Stimulated activated CD4-positive, alpha-beta T cell treated with anti-CD3 and anti-CD28 coated beads, Interleukin-15, amount 100 ng/mL, for 24 hours (primary cell): ENCODE results near the gene TXK.
"Not testable (repeated sequence)": the region's sequence is repeated elsewhere in the genome, so short reads cannot be mapped to it uniquely, and the experiment has no call there.

ENCODE experiments used
- DNase-seq: peaks from one replicate; pipeline ENCODE4 v3.0.0-alpha.2; 2020

TXK gene

DNA sequence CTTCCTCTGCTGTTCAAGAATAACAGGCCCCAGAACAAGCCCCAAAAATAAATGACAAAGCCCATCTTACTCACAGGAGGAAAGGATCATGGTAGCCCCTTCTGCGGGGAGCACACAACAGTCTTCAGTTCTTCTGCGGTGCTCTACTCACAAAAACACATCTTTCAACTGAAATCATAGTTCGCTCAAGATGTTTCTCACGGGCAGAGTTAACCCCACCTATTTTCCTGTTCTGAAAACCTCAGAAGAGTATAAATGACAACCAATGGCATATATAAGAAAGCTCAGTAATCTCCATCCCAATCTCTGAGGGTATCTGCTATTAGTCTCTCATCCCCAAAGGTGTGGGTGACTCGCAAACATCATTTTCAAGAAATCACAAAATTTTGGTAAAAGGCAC is at the start of gene TXK:
TXK (minus strand) TSS at position 170 of the 400 bp plus-strand sequence; CDS start at position 90, 80 bp downstream.
- DNase-seq, result no peak

DNA sequence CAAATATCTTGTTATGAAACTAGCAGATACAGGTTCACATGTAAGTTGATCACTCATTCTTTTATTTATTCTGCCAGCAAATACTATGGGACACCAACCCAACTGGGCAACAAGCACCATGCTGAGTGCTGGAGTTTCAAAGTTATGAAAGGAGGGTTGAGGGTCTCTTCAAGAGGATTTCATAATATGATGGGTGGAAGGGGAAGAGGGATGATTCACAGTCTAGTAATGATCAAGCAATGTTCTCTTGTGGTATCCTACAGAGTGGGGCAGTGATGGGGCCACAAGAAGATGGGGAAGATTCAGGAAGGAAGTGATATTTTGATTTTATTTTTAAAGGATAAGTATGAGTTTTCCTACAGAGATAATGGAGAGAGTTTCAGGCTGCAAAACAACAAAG is 46.2 kb upstream of the TXK start:
- DNase-seq, result no peak

DNA sequence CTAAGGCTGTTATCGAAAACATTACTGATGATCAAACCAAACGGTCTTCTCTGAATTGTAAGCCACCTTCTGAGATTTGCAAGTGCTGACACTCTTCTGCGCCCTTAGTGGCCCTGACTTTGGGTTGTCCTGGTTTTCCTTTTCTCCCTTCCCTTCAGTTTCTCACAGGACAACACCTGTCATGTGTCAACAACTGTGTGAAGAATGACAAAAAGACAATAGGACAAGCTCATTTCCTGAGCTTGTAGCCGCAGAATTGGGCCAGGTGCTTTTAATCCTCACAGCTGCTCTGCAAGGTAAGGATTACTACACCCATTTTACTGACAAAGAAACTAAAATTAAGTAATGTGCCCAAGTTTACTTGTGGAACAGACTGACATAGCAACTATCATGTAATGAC is 44.9 kb upstream of the TXK start:
- DNase-seq, result no peak

DNA sequence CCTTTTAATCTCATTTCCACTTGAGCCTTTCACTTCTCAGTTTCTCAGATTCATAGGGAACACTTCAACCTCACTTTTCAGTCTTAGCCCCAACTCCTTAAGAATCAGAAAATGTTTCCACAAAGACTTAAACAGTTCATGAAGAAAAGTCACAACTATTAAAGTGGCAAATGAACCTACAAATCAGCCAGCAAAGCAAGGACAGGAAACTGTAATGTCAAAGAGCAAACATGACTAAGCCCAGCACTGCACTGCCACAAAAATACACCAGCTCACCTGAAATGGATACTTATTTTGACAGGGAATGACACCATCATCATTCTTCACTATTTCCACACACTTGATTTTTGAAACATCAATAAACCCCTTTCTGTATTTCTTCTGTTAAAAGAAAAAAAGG is 41.8 kb upstream of the TXK start:
- DNase-seq, result no peak

DNA sequence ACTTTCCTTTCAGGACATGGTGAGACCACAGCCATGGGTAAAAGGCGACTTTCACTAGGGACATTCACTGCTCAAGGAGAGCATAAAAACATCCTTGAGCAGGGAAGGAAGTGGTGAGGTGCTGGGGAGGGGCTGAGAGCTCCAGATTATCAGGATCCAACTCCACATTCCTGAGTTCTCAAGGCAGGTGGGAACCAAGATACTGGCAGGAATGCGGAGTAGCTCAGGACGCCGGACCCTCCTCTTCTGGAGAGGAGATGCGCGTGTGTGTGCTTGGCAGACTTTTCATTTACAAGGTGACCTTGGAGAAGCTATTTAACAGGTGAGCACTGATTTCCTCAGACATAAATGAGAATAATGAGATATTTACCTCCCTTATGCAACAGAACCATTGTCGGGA is 41.3 kb upstream of the TXK start:
- DNase-seq, result no peak

DNA sequence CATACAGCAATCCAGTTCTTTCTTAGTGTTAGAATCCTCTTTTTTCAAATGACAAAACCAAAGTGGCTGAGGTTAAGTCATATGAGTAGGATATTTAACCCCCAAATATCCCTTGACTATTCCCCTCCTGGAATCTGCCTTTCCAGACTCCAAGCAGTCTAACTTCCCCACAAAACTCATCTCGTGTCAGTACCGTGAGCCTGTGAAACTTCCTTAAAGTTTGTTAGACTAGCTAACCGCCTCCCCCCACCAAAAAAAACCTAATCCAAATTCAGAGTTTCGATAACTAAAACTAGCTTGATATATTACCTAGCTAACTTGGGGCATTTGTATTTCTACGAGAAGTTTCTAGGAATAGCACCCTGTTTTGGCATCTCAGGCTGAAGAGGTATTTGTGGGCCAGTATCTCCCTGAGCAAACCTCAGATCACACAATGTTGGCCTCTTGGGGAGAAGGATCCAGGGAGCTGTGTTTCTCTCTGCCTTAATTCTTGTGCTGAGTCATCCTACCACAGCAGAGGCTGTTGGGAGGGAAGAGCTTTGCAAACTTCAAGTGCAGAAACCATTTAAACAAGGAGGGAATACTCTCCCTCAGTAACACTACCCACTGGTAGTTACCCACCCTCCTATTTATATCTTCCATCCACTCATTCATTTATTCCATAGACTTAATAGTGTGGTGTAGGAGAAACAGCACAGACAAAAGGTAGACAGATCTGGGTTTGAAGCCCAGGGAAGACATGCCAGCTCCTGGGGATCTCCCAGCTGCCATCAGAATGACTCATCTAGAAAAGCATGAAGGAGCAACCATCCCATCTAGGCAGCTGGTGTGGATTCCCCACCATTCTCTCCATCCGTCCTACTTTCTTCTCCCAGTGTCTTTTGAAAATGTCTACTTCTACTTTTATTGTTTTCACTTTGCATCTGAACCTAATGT is 39.3 kb upstream of the TXK start:
- no peak for DNase-seq

DNA sequence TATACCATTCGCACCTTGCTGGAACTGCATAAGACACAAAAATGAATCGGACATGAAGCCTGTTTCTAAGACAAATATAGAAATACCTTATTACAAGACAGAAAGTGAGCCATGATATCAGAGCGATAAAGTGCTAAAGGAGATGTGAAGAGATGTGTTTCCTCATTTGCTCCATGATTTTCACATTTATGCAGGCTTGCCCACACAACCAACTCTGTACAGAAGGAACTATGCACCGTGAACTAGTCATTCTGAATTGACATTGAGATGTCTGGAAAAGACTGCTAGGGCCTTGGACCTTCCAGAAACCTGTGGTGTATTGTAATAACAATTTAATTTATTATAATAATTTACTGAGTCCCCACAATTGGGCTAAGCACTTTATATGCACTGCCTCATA is 38.6 kb upstream of the TXK start:
- no peak for DNase-seq

DNA sequence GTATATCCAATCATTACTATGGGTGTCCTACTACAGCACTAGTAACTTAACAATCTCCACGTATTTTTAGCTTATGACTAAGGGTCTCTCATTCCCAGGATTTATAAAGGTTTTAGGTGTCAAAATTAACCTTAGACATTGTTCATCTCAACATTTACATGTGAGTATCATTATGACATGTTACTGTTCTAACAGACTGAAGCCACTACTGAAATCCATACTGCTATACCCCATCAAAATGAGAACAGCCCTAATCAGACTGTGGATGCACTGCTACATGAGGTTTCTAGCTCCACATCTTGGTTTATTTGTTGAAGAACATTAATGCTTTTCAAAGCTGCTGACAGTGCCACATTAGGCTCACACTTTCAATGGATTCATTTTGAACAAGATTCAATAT is 35.6 kb upstream of the TXK start:
- no peak for DNase-seq

DNA sequence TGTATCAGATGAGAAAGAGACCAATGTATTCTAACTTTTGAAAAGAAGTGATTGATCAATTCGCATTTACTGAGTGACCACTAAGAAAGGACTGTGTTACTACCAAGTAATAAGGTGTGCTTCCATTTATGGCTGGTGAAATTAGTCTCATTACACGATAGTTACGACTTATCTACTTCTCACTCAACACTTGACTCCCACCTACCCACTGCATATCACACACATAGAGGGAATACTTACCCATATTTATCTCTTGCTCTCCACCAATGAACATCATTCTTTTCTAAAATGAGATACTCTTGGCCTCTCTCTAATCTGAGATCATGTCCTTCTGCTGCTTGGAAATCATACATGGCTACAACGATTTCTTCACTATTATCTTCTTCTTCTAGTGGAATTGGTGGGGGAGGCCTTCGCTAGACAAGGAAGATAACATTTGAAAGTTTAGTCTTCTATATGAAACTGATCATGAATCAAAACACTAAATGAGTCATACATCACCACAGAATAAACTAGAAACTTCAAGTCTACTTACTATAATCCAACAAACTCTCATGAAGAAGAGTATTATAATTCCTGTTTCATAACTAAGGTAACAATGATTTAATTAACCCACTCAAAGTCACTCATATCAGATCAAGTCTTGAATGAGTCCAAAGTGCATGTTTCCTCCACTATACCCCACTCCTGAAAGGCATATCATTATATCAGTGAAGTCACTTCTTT is 33.7 kb upstream of the TXK start:
- no peak for DNase-seq

DNA sequence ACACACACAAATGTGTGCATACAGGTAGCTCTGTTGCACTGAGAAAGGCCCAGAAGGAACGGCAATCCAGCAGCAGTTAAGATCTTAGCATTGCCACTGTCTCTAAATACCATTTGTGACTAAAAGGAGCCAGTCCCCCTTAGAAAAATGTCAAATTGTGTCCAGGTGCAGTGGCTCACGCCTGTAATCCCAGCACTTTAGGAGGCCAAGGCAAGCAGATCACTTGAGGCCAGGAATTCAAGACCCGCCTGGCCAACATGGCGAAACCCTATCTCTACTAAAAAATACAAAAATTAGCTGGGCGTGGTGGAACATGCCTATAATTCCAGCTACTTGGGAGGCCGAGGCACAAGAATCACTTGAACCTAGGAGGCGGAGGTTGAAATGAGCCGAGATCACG is 30.5 kb upstream of the TXK start:
- not testable (repeated sequence) for DNase-seq

DNA sequence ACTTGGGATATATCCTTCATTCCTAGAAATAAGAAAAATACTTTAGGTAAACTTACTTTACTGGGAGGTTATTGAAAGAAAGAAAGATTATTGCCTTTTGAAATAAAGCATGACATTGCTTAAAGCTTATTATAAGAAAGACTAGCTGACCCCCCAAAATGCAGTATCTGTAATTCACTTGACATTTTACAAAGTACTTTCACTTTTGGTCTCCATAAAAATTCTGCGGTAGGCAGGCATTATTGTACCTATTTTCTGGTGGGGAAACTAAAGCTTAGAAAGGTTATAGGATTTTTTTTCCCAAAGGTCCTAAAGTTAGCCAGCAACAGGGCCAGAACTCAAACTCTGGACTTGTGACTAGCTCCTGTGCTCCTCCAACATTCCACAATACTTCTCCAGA is 29.7 kb upstream of the TXK start:
- DNase-seq, result no peak

DNA sequence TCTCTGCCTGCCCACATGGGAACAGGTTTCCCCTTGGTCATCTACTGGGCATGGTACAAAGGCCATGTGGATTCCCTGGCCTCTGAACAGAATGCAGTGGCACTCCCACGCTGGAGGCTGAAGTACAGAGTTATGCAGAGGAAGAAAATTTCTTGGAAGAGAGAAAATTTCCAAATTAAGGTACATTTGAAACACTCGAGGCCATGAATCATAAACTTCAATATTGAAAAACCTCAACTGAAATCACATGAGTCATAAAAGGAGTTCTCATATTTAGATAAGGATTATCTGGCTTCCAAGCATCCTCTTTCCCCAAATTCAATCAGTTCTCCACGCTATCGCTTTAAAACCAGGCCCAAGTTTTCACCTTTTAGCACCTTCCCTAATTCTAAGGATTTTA is 28.1 kb upstream of the TXK start:
- DNase-seq, result peak; percentile 19

DNA sequence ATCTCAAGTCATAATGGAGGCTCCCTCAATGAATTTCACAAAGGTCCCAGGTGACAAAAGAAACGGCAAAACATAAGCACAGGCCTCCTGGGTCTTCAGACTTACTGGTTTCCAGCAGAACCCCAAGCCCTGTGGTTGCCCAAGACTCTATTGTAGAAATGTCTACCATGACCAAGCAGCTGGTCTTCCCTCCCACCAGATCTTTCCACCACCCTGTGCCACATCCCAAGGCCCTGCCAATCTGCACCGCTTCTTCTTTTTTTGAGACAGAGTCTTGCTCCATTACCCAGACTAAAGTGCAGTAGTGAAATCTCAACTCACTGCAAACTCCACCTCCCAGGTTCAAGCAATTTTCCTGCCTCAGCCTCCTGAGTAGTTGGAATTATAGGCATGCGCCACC is 23.2 kb upstream of the TXK start:
- DNase-seq, result no peak

DNA sequence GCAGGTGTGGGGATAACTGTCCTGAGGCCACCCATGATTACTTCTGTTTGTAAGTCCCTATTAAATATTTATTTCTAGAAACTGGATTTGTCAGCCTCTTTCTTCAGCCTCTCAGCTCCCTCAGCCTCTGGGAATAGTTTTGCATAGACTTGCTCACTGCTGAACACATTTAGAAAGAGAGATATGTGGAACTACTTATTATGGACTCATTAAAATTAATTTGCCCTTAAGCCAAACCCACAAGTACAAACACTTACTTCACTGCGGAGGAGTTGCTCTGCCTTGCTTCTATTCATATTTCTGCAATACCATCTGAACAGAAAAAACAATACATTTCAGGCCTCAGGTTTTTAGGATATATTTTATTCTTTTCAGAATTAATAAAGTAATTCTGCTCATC is 22.4 kb upstream of the TXK start:
- no peak for DNase-seq

DNA sequence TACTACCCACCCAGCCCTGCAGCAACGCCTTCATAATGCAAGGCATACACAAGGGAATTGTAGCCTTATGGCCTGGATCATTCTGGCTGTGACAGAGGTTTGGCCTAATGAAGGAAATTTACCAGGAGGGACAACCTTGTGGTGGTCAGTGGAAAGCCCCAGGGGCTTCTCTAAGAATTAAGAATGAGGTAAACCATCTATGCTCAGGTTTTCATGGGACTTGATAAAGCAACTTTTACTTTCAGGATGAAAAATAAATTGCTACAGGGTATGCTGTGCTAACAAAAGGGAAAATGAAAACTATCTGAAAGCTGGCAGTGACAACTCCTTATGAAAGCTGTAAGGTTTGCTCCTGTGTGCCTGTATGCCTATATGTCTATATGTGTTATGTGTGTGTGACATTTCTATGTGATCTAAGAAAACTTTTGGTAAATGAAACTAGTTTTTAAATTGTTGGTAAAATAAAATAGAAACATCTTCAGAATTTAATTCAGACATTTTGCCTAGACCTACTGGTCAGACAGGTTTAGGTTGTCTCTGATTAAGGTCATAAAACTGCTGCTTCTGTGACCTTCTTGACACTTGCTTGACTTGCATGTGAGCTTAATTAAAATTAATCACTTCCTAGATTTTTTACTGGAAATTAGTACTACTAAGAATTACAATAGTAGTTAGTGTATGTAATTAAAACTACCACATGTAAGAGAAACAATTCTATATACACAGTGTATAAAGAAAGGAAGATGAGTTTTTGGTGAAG is 19.9 kb upstream of the TXK start:
- DNase-seq, result no peak

DNA sequence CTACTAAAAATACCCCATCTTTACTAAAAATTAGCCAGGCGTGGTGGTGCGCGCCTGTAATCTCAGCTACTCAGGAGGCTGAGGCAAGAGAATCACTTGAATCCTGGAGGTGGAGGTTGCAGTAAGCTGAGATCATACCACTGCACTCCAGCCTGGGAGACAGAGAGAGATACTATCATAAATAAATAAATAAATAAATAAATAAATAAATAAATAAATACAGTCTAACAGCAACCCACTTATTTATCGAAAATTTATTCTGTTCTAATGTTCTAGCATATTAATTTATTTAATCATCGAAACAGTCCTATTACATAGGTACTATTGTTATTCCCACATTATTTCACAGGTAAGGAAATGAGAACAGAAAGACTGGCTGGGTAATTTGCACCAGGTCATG is 18.2 kb upstream of the TXK start:
- no peak for DNase-seq

DNA sequence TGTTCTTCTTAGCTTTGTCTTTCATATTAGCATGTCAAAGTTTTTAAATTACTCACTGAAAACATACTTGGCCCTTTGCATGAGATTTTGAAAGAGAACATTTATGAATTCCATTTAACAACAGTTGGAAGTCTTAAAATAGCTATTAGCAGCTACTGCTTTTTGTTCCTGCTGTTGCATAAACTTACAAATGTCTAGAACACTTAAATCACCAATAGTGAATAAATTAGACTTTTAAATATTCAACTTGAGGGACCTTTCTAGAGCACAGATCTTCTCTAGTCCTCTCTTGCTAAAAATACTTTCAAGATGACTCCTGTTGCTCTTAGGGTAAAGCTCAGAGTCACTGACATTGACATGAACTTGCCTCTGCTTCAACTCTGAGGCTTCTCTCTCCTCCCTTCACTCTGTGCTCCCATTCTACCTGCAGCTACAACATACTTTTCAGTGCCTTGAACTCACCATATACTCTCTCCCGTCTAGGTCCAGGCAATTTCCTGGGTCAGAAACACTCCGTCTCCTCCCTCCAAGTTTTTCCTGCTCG is 15.8 kb upstream of the TXK start:
- no peak for DNase-seq

DNA sequence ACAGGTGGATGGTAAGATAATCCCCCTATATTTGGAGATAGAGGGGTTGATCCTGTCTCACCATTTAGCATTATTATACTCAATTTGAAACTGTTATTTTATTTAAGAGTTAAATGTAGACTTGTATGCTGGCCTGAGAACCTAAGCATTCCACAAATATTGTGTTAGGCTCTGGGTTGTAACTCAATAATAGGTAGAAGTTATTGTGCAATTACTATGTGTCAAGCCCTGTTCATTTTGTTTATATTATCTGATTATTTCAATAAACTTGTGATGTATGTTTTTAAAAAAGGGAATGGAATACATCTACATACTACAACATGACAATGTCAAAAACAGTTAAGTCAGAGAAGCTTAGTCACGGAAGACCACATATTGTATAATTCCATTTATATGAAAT is 13.6 kb upstream of the TXK start:
- DNase-seq, result no peak

DNA sequence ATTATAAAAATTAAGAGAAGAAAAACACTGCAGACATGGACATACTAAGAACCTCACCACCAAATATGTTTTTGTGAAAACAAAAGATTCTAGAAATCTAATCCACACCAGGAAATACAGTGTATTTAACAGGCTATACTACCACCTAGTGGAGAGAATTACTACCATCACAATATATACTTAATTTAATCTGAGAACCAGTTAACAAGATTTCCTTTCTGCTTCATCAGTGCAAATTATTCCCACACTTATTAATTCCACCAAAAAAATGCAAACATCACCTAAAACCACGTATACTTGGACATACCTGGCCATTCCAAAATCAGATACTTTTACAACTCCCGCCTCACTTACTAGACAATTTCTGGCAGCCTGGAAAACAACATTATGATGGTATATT is 7.0 kb upstream of the TXK start:
- no peak for DNase-seq

DNA sequence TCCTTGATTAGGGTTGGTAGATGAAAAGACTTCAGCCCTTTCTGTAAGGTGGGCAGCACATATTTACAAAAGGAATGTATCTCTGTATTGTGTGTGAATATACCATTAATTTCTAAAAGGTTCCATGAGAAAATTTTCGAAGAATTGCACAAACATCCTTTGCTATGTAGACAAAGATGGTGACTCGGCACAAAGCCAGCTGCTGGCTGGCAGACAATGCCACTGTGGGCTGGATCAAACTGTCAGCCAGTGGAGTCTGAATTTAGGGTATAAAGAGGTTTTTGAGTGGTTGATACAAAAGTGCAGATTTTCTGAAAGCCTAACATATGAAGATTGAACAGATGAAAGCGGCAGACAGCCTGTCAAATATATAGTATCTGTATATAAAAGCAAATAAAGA is 5.6 kb upstream of the TXK start:
- no peak for DNase-seq

DNA sequence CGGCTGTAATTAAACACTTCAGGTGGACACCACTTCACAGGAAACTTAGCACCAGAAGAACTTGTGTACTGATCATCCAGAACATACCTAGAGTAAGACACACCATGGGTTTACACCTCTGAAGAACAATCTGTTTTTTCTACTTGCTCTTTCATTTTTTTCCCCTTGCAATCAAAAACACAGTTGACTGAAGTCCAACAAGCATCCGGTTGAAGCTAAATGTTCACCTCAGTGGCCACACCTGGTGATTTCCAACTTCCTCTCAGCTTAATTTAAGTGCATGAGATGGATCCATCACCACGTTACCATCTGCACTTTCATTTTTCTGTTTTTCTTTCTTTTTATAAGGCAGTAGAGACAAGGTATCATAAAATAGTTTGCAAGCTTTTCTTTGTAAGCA is 4.9 kb upstream of the TXK start:
- no peak for DNase-seq

DNA sequence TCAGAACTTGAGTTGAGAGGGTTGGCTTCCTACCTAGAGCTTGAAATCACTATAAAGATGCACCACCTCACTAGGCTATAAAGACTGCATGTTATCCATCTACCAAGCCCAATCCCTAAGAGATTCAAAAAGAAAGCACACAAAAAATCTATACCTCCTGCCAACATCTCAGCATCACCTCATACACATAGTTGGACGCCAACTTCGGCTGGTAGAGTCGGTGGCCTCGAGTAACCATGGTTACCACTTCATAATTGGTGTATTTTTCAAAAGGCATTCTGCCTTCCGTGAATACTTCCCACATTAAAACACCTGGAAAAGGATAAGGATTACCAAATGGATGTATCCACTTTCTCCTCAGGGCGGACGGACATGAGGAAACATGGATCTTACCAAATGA is 4.5 kb upstream of the TXK start:
- no peak for DNase-seq

DNA sequence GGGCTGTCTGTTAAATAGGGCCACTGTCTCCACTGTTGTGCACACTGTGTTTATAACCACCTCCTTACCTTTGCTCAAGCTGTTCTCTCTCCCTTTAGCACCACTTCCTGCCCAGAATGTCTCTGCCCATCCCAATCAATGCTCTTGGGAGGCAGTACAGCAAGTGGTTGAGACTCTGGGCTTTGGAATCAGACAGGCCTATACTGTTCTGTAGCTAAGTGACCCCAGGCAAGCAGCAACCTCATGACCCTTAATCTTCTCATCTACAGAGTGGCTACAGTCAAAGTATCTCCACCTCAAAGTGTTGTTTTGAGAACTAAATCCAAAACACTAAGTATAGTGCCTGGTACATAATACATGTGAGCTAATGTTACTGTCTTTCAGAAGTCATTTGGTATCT is 3.8 kb upstream of the TXK start:
- no peak for DNase-seq
